ENCODE data around the gene KISS1R.

Gene KISS1R

DNA sequence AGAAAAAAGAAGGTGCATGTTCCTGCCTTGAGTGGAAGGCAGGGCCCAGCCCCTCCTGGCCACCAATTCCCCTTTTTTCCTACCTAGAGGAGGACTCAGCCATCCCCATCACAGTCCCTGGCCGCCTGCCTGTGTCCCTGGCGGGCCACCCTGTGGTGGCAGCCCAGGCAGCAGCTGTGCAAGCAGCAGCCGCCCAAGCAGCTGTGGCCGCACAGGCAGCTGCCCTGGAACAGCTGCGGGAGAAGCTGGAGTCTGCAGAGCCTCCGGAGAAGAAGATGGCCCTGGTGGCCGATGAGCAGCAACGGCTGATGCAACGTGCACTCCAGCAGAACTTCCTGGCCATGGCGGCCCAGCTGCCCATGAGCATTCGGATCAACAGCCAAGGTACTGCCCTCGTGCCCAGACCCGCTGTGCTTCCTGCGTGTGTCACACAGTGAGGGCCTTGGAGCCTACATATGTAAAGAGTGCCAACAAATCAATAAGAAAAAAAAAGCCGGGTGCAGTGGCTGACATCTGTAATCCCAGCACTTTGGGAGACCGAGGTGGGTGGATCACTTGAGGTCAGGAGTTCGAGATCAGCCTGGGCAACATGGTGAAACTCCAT, 49.5 kb downstream of the KISS1R start:
- no peak for DNase-seq (ENCODE audit: low read depth in 1 of 2, low spot score in 1 of 2)
